GM12873 (cell line): ENCODE measurements around the gene SLC35D3.

ENCODE experiments used
- CTCF ChIP-seq: IDR thresholded peaks from 2 replicates; pipeline ENCODE4 v1.5.1; 2012; ENCODE audit warnings: low read depth, mild to moderate bottlenecking, moderate library complexity, low read length, control low read depth; ENCODE audit not compliant: insufficient read depth; ENCODE audit errors: missing control alignments

Gene SLC35D3

GRCh38 chr6:136971609-136972008 lies 49.5 kb downstream of the SLC35D3 start:
- TF ChIP-seq CTCF = no peak
